SK-N-SH treated with all-trans-retinoic acid at 6 μM for 48 hours (cell line): Measurements from ENCODE around the gene ACAD9.

Experiments used
- ATAC-seq: fragments of 200-7000 bp; cut with Tn5 transposase; 3 replicates; pipeline ENCODE4 v1.9.1; 2020; ENCODE audit warnings: mild to moderate bottlenecking, moderate library complexity
- ARNTL ChIP-seq: fragments of 450-650 bp; formaldehyde crosslinking; IDR thresholded peaks from 2 replicates; pipeline ENCODE4 v1.5.0; 2020; ENCODE audit warnings: low read depth, mild to moderate bottlenecking, moderate library complexity, borderline replicate concordance
- BACH2 ChIP-seq: fragments of 250-450 bp; sonication (Bioruptor Pico); IDR thresholded peaks from 2 replicates; pipeline ENCODE4 v1.9.0; 2021; ENCODE audit warnings: mild to moderate bottlenecking, borderline replicate concordance
- CREB5 ChIP-seq: fragments of 250-450 bp; sonication (Bioruptor Pico); IDR thresholded peaks from 2 replicates; pipeline ENCODE4 v1.5.1; 2020; ENCODE audit warnings: low read depth, mild to moderate bottlenecking, moderate library complexity
- CSDC2 ChIP-seq: fragments of 250-450 bp; sonication (Bioruptor Pico); IDR thresholded peaks from 2 replicates; pipeline ENCODE4 v1.5.0; 2020; ENCODE audit warnings: mild to moderate bottlenecking, moderate library complexity
- CSRNP3 ChIP-seq: fragments of 250-450 bp; sonication (Bioruptor Pico); IDR thresholded peaks from 2 replicates; pipeline ENCODE4 v1.5.1; 2021; ENCODE audit warnings: mild to moderate bottlenecking, moderate library complexity
- ESRRG ChIP-seq: fragments of 250-450 bp; sonication (Bioruptor Pico); IDR thresholded peaks from 2 replicates; pipeline ENCODE4 v1.6.1; 2021; ENCODE audit warnings: mild to moderate bottlenecking
- GLIS3 ChIP-seq: fragments of 250-450 bp; sonication (Bioruptor Pico); IDR thresholded peaks from 2 replicates; pipeline ENCODE4 v1.5.0; 2020; ENCODE audit warnings: mild to moderate bottlenecking, moderate library complexity
- ISL1 ChIP-seq: fragments of 250-450 bp; sonication (Bioruptor Pico); IDR thresholded peaks from 2 replicates; pipeline ENCODE4 v2.1.2; 2022; ENCODE audit warnings: mild to moderate bottlenecking, moderate library complexity
- OSR1 ChIP-seq: fragments of 250-450 bp; sonication (Bioruptor Pico); IDR thresholded peaks from 2 replicates; pipeline ENCODE4 v1.8.0; 2022; ENCODE audit warnings: moderate library complexity, mild to moderate bottlenecking, inconsistent platforms
- PATZ1 ChIP-seq: fragments of 250-450 bp; sonication (Bioruptor Pico); IDR thresholded peaks from 2 replicates; pipeline ENCODE4 v1.8.0; 2020; ENCODE audit warnings: mild to moderate bottlenecking, moderate library complexity, borderline replicate concordance
- POU6F1 ChIP-seq: fragments of 250-450 bp; sonication (Bioruptor Pico); IDR thresholded peaks from 2 replicates; pipeline ENCODE4 v1.8.0; 2021; ENCODE audit warnings: low read depth, mild to moderate bottlenecking, moderate library complexity, borderline replicate concordance
- PPARA ChIP-seq: fragments of 250-450 bp; sonication (Bioruptor Pico); IDR thresholded peaks from 2 replicates; pipeline ENCODE4 v1.5.0; 2020; ENCODE audit warnings: mild to moderate bottlenecking, borderline replicate concordance
- RARB ChIP-seq: fragments of 250-450 bp; sonication (Bioruptor Pico); IDR thresholded peaks from 2 replicates; pipeline ENCODE4 v1.8.0; 2021; ENCODE audit warnings: mild to moderate bottlenecking, moderate library complexity
- SNAI2 ChIP-seq: fragments of 250-450 bp; sonication (Bioruptor Pico); IDR thresholded peaks from 2 replicates; pipeline ENCODE4 v1.5.0; 2020; ENCODE audit warnings: mild to moderate bottlenecking, moderate library complexity
- TCF4 ChIP-seq: fragments of 250-450 bp; sonication (Bioruptor Pico); IDR thresholded peaks from 2 replicates; pipeline ENCODE4 v1.8.0; 2021; ENCODE audit warnings: mild to moderate bottlenecking, moderate library complexity, borderline replicate concordance
- TOX ChIP-seq: fragments of 250-450 bp; sonication (Bioruptor Pico); IDR thresholded peaks from 2 replicates; pipeline ENCODE4 v1.8.0; 2021; ENCODE audit warnings: mild to moderate bottlenecking, moderate library complexity, borderline replicate concordance
- ZC3H10 ChIP-seq: fragments of 250-450 bp; sonication (Bioruptor Pico); IDR thresholded peaks from 2 replicates; pipeline ENCODE4 v1.5.1; 2021; ENCODE audit warnings: mild to moderate bottlenecking, moderate library complexity
- ZFP3 ChIP-seq: fragments of 250-450 bp; sonication (Bioruptor Pico); IDR thresholded peaks from 2 replicates; pipeline ENCODE4 v1.5.0; 2020; ENCODE audit warnings: mild to moderate bottlenecking, moderate library complexity
- ZFP30 ChIP-seq: fragments of 450-650 bp; formaldehyde crosslinking; IDR thresholded peaks from 2 replicates; pipeline ENCODE4 v1.5.0; 2022; ENCODE audit warnings: mild to moderate bottlenecking, moderate library complexity
- ZNF565 ChIP-seq: fragments of 450-650 bp; formaldehyde crosslinking; conservative IDR thresholded peaks from 2 replicates; pipeline ENCODE4 v1.5.0; 2020; ENCODE audit warnings: low read depth, mild to moderate bottlenecking, moderate library complexity
- ZNF70 ChIP-seq: fragments of 450-650 bp; formaldehyde crosslinking; IDR thresholded peaks from 2 replicates; pipeline ENCODE4 v1.5.0; 2020; ENCODE audit warnings: mild to moderate bottlenecking, moderate library complexity
- ZNF8 ChIP-seq: fragments of 450-650 bp; formaldehyde crosslinking; IDR thresholded peaks from 2 replicates; pipeline ENCODE4 v1.5.0; 2020; ENCODE audit warnings: mild to moderate bottlenecking, moderate library complexity

ACAD9 gene

GRCh38 chr3:128884992-128885391 lies 5.6 kb downstream of the ACAD9 start:
- TF ChIP-seq TOX (CRISPR knock-in tag) (no peak), GLIS3 (CRISPR knock-in tag) (no peak), ZC3H10 (no peak), ZNF8 (CRISPR knock-in tag) (no peak), ZFP30 (CRISPR knock-in tag) (no peak), ARNTL (CRISPR knock-in tag) (no peak), CREB5 (CRISPR knock-in tag) (no peak), ZNF565 (CRISPR knock-in tag) (no peak), ZNF70 (no peak), PATZ1 (CRISPR knock-in tag) (no peak), ISL1 (CRISPR knock-in tag) (no peak), PPARA (CRISPR knock-in tag) (no peak), ESRRG (CRISPR knock-in tag) (no peak), RARB (no peak), CSRNP3 (CRISPR knock-in tag) (no peak), POU6F1 (no peak), SNAI2 (no peak), ZFP3 (CRISPR knock-in tag) (no peak)
- no peak for ATAC-seq

GRCh38 chr3:128889139-128889894 lies 9.9 kb downstream of the ACAD9 start:
- ATAC-seq: no peak
- TF ChIP-seq PPARA (CRISPR knock-in tag): no peak
- TF ChIP-seq RARB: no peak
- no peak for TF ChIP-seq ZFP30 (CRISPR knock-in tag)
- no peak for TF ChIP-seq ISL1 (CRISPR knock-in tag)
- no peak for TF ChIP-seq TCF4
- TF ChIP-seq SNAI2: no peak
- no peak for TF ChIP-seq CSDC2
- TF ChIP-seq POU6F1: no peak
- TF ChIP-seq ZNF70: no peak
- no peak for TF ChIP-seq PATZ1 (CRISPR knock-in tag)
- TF ChIP-seq GLIS3 (CRISPR knock-in tag): no peak
- TF ChIP-seq CREB5 (CRISPR knock-in tag): no peak
- TF ChIP-seq ESRRG (CRISPR knock-in tag): no peak
- no peak for TF ChIP-seq BACH2
- no peak for TF ChIP-seq ZFP3 (CRISPR knock-in tag)
- TF ChIP-seq OSR1 (CRISPR knock-in tag): no peak
